Karpas-422 (cell line): Measurements from ENCODE around the gene ZSCAN20. TPM values are rescaled to one million over a fixed set of nuclear protein-coding genes. Genes with fewer than 3 reads are reported as not detected.
"Not testable (repeated sequence)": the region's sequence is repeated elsewhere in the genome, so short reads cannot be mapped to it uniquely, and the experiment has no call there.

Source experiments
- DNase-seq: peaks from one replicate; pipeline ENCODE4 v3.0.0-alpha.2; 2015
- H2AFZ ChIP-seq: fragments of 200-600 bp; sonication (generic); 2 replicates; pipeline ENCODE4 v1.6.1; 2014; ENCODE audit warnings: antibody characterized with exemption, low read length, mixed read lengths
- H3K27ac ChIP-seq: fragments of 200-600 bp; sonication (generic); 2 replicates; pipeline ENCODE4 v1.5.1; 2014; ENCODE audit warnings: mild to moderate bottlenecking, low read length, moderate library complexity
- H3K27me3 ChIP-seq: fragments of 200-600 bp; sonication (generic); 2 replicates; pipeline ENCODE4 v1.6.1; 2014; ENCODE audit warnings: low read length, mixed read lengths
- H3K36me3 ChIP-seq: fragments of 200-600 bp; sonication (generic); 2 replicates; pipeline ENCODE4 v1.6.1; 2014; ENCODE audit warnings: low read length, mixed read lengths; ENCODE audit not compliant: insufficient read depth
- H3K4me1 ChIP-seq: fragments of 200-600 bp; sonication (generic); 2 replicates; pipeline ENCODE4 v1.6.1; 2014; ENCODE audit warnings: mild to moderate bottlenecking, low read length, mixed read lengths
- H3K4me2 ChIP-seq: fragments of 200-600 bp; sonication (generic); 2 replicates; pipeline ENCODE4 v1.6.1; 2014; ENCODE audit warnings: low read length, low read depth, mild to moderate bottlenecking; ENCODE audit not compliant: poor library complexity, severe bottlenecking
- H3K4me3 ChIP-seq: fragments of 200-600 bp; sonication (generic); 2 replicates; pipeline ENCODE4 v1.5.1; 2014; ENCODE audit warnings: mild to moderate bottlenecking, antibody characterized with exemption, low read length, mixed read lengths
- H3K79me2 ChIP-seq: fragments of 200-600 bp; sonication (generic); 2 replicates; pipeline ENCODE4 v1.6.1; 2014; ENCODE audit warnings: mild to moderate bottlenecking, low read length, mixed read lengths
- H3K9ac ChIP-seq: fragments of 200-600 bp; sonication (generic); 2 replicates; pipeline ENCODE4 v1.6.0; 2014; ENCODE audit warnings: low read length
- H3K9me2 ChIP-seq: fragments of 200-600 bp; sonication (generic), shearing (Covaris generic); replicated peaks from 2 replicates; pipeline ENCODE4 v1.6.0; 2014; ENCODE audit warnings: mild to moderate bottlenecking, low read length, moderate library complexity; ENCODE audit not compliant: insufficient read depth
- H3K9me3 ChIP-seq: fragments of 300-700, 200-600 bp; sonication (generic); 2 replicates; pipeline ENCODE4 v1.6.1; 2014; ENCODE audit warnings: low read length, mixed read lengths
- H4K20me1 ChIP-seq: fragments of 200-600 bp; sonication (generic); 2 replicates; pipeline ENCODE4 v1.6.1; 2014; ENCODE audit warnings: mild to moderate bottlenecking, antibody characterized with exemption, low read length, low read depth; ENCODE audit not compliant: insufficient read depth
- total RNA-seq: library from RNA; depleted of rRNA; stranded (reverse); fragments of >200 nt; shearing (Covaris generic); gene quantifications from 2 replicates; pipeline ENCODE4 v1.2.3, GENCODE V29; 2014; ENCODE audit warnings: low replicate concordance

Gene ZSCAN20
- total RNA-seq, 1 experiment from 2014 or later: 5.0 TPM

DNA sequence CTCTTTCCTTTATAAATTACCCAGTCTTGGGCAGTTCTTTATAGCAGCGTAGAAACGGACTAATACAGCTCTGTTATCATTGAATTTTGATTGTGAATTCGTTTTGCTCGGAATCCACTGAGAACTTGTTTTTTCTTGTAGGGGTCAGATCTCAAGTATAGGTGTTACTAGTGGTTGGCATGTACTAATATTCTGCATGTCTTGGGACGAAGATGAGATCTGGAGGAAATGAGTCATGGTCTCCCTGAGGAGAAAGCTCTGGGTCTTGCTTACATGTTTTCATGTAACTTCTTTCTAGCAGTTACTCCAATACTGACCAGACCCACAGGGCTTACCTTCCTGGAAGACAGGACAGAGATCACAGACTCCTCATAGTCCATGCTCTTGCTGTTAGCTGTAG is 30.3 kb downstream of the ZSCAN20 start:
- Histone ChIP-seq H3K27ac (no peak overlapping the region; the same call in 1 of the 2 replicates), H3K36me3 (no peaks in the 10 kb centered on the region; the same call in 1 of the 2 replicates), H3K4me3 (no peak overlapping the region), H4K20me1 (no peaks in the 10 kb centered on the region), H3K9me3 (no peaks in the 10 kb centered on the region), H3K79me2 (no peaks in the 10 kb centered on the region), H3K4me2 (no peak overlapping the region), H2AFZ (no peak overlapping the region), H3K4me1 (peaks cover 42% of the 10 kb centered on the region), H3K9ac (no peak overlapping the region), H3K9me2 (no peaks in the 10 kb centered on the region), H3K27me3 (no peaks in the 10 kb centered on the region)
- no peak for DNase-seq

- no peak for DNase-seq
- no peaks in the 10 kb centered on the region for H3K9me2 ChIP-seq
- peaks cover 42% of the 10 kb centered on the region for H3K4me1 ChIP-seq
- H3K9ac ChIP-seq: no peak overlapping the region
- H3K4me2 ChIP-seq: no peak overlapping the region
- no peak overlapping the region for H3K27ac ChIP-seq
- no peak overlapping the region for H3K4me3 ChIP-seq
- no peaks in the 10 kb centered on the region for H3K27me3 ChIP-seq
- H3K36me3 ChIP-seq: no peaks in the 10 kb centered on the region; the same call in 1 of the 2 replicates
- no peaks in the 10 kb centered on the region for H3K9me3 ChIP-seq
- H4K20me1 ChIP-seq: no peaks in the 10 kb centered on the region
- no peaks in the 10 kb centered on the region for H3K79me2 ChIP-seq
- H2AFZ ChIP-seq: no peak overlapping the region
These were observed 31.1 kb downstream of the ZSCAN20 start for GRCh38 chr1:33503506-33503905.

GRCh38 chr1:33507661-33508060 is 35.2 kb downstream of the ZSCAN20 start:
- no peak for DNase-seq
- Histone ChIP-seq H3K4me3 (no peak overlapping the region), H3K27ac (no peak overlapping the region), H3K9me2 (no peaks in the 10 kb centered on the region), H2AFZ (no peak overlapping the region), H3K79me2 (no peaks in the 10 kb centered on the region), H3K4me2 (no peak overlapping the region), H3K9me3 (no peaks in the 10 kb centered on the region), H3K9ac (no peak overlapping the region), H3K36me3 (no peaks in the 10 kb centered on the region; the same call in 1 of the 2 replicates), H3K4me1 (peaks cover 12% of the 10 kb centered on the region), H3K27me3 (no peaks in the 10 kb centered on the region), H4K20me1 (no peaks in the 10 kb centered on the region)

DNA sequence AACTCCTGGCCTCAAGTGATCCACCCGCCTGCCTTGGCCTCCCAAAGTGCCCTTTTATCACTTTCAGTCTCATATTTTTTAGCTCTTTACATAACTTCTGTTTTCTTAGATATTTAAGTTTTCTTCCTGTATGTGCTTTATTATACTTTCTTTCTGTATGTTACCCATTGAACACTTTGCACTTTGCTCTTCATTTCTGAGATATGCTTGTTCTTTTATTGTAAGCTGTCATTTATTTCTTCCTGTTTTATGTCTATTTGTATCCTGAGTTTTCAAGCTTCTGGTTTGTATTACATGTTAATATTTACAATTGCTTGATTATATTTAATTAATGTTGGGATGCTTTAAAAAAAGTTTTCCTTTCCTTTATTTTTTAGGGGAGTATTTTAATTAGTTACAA is 35.7 kb downstream of the ZSCAN20 start:
- no peaks in the 10 kb centered on the region for H3K27me3 ChIP-seq
- no peak for DNase-seq
- no peaks in the 10 kb centered on the region for H3K36me3 ChIP-seq
- H3K4me3 ChIP-seq: no peak overlapping the region
- no peak overlapping the region for H3K9ac ChIP-seq
- H4K20me1 ChIP-seq: no peaks in the 10 kb centered on the region
- no peak overlapping the region for H2AFZ ChIP-seq
- no peaks in the 10 kb centered on the region for H3K79me2 ChIP-seq
- no peak overlapping the region for H3K4me2 ChIP-seq
- peaks cover 8% of the 10 kb centered on the region for H3K4me1 ChIP-seq
- H3K27ac ChIP-seq: no peak overlapping the region
- no peaks in the 10 kb centered on the region for H3K9me3 ChIP-seq
- no peaks in the 10 kb centered on the region for H3K9me2 ChIP-seq

DNA sequence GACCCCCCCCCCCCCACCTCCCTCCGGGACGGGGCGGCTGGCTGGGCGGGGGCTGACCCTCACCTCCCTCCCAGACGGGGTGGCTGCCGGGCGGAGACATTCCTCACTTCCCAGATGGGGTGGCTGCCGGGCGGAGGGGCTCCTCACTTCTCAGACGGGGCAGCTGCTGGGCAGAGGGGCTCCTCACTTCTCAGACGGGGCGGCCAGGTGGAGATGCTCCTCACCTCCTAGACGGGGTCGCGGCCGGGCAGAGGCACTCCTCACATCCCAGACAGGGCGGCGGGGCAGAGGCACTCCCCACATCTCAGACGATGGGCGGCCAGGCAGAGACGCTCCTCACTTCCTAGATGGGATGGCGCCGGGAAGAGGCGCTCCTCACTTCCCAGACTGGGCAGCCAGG is 36.8 kb downstream of the ZSCAN20 start:
- not testable (repeated sequence) for H3K27me3 ChIP-seq, H2AFZ ChIP-seq, H3K9me2 ChIP-seq, H3K4me1 ChIP-seq, H3K9me3 ChIP-seq, H3K4me3 ChIP-seq, H3K79me2 ChIP-seq, H3K9ac ChIP-seq, H4K20me1 ChIP-seq, H3K4me2 ChIP-seq, H3K36me3 ChIP-seq, H3K27ac ChIP-seq, DNase-seq

DNA sequence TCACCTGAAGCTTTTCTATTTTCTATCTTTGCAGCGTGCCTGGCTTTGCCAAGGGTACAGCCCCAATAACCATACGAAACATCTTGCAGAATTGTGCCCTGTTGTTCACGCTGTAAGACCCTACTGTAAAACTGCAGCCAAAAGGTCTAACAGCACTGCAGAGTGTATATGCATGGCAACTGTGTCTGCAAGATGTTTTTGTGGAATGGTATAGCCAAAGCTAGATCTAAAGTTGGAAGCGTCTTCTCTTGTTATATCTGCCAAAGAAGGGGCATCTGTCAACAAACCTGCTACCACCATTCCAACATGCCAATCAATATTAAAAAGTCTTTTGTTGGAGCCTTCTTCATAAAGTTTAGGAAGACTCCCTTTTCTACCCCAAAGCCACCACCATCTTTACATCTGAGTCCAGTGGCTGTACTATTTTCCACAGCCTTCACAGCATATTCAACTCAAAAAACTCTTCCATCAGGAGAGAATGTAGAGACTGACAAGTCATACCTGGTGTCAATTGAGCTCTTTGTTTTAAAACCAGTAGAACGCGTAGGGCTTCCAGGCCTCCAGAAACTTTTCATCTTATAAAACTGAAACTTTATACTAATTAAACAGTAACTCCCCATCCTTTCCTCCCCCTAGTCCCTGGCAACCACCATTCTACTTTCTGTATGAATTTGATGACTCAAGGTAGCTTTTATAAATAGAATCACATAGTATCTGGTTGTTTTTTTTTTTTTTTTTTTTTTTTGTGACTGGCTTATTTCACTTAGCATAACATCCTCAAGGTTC is 40.0 kb downstream of the ZSCAN20 start:
- Histone ChIP-seq H3K9me2 (no peaks in the 10 kb centered on the region), H3K9ac (no peak overlapping the region), H3K27me3 (no peaks in the 10 kb centered on the region), H3K79me2 (no peaks in the 10 kb centered on the region), H3K4me1 (no peaks in the 10 kb centered on the region; the same call in 1 of the 2 replicates), H3K27ac (no peak overlapping the region), H3K4me2 (no peak overlapping the region), H3K4me3 (no peak overlapping the region), H2AFZ (no peak overlapping the region), H4K20me1 (no peaks in the 10 kb centered on the region), H3K9me3 (no peaks in the 10 kb centered on the region), H3K36me3 (no peaks in the 10 kb centered on the region)
- no peak for DNase-seq

DNA sequence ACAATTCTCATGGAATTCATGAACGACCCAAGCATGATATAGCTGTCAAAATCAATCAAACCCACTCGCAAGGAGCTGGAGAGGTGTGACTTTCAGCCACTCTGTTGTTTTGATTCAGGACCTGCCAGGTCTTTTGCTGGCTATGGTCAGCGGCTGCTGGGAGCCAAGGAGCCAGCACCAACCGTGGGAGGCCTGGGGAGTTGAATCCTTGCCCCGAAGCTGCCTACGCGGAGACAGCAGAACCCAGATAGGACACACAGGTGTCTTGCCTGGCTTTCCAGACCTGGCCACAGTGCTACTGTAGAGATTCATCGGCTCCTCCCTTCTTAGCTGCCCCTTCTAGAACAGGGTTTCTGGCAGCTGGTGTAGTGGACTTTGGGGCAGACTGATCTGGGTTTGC is 42.7 kb downstream of the ZSCAN20 start:
- no peak for DNase-seq
- Histone ChIP-seq H2AFZ (no peak overlapping the region), H3K27me3 (no peaks in the 10 kb centered on the region), H3K27ac (no peak overlapping the region), H3K79me2 (no peaks in the 10 kb centered on the region), H3K4me3 (no peak overlapping the region), H3K4me2 (no peak overlapping the region), H3K9ac (no peak overlapping the region), H3K9me3 (no peaks in the 10 kb centered on the region), H3K36me3 (no peaks in the 10 kb centered on the region), H3K4me1 (no peaks in the 10 kb centered on the region; the same call in 1 of the 2 replicates), H4K20me1 (no peaks in the 10 kb centered on the region), H3K9me2 (no peaks in the 10 kb centered on the region)

GRCh38 chr1:33515607-33516006 is 43.2 kb downstream of the ZSCAN20 start:
- H3K79me2 ChIP-seq: no peaks in the 10 kb centered on the region
- H3K4me1 ChIP-seq: no peaks in the 10 kb centered on the region; the same call in 1 of the 2 replicates
- H3K9me2 ChIP-seq: no peaks in the 10 kb centered on the region

More at GRCh38 chr1:33515607-33516006, 43.2 kb downstream of the ZSCAN20 start:
- H4K20me1 ChIP-seq: no peaks in the 10 kb centered on the region
- H3K27ac ChIP-seq: no peak overlapping the region
- H3K27me3 ChIP-seq: no peaks in the 10 kb centered on the region
- H3K4me2 ChIP-seq: no peak overlapping the region
- H3K4me3 ChIP-seq: no peak overlapping the region
- H3K9me3 ChIP-seq: no peaks in the 10 kb centered on the region
- no peak for DNase-seq
- H3K9ac ChIP-seq: no peak overlapping the region
- no peaks in the 10 kb centered on the region for H3K36me3 ChIP-seq
- no peak overlapping the region for H2AFZ ChIP-seq
